ENCODE measurements around the gene LNP1.

- TF ChIP-seq CTCF (IDR thresholded peaks at IDR 0.05 in 8 of 11, conservative IDR thresholded peaks at IDR 0.05 in 3 of 11) (no peak), POLR2A (IDR thresholded peaks at IDR 0.05) (no peak), POLR2AphosphoS5 (IDR thresholded peaks at IDR 0.05) (no peak)
Measured at GRCh38 chr3:100364421-100364820, 36.9 kb upstream of the LNP1 start.

Data from spleen (tissue), 7 donors.